Neural progenitor cell (in vitro differentiated cells): Measurements from ENCODE around the gene ZC3H10.

Experiments used
- EZH2 ChIP-seq: fragments of 200-600 bp; sonication (generic); IDR thresholded peaks from 2 replicates; pipeline ENCODE4 v1.6.1; 2017; ENCODE audit warnings: antibody characterized with exemption, mild to moderate bottlenecking, moderate library complexity
- EZH2phosphoT487 ChIP-seq: fragments of 200-600 bp; sonication (generic); IDR thresholded peaks from 2 replicates; pipeline ENCODE4 v1.6.1; 2017; ENCODE audit warnings: antibody characterized with exemption
- TF ChIP-seq, protein P1 (sequence below): fragments of 200-600 bp; sonication (generic); IDR thresholded peaks from 2 replicates; pipeline ENCODE4 v1.5.1; 2017; ENCODE audit warnings: antibody characterized with exemption, mild to moderate bottlenecking

DNA sequence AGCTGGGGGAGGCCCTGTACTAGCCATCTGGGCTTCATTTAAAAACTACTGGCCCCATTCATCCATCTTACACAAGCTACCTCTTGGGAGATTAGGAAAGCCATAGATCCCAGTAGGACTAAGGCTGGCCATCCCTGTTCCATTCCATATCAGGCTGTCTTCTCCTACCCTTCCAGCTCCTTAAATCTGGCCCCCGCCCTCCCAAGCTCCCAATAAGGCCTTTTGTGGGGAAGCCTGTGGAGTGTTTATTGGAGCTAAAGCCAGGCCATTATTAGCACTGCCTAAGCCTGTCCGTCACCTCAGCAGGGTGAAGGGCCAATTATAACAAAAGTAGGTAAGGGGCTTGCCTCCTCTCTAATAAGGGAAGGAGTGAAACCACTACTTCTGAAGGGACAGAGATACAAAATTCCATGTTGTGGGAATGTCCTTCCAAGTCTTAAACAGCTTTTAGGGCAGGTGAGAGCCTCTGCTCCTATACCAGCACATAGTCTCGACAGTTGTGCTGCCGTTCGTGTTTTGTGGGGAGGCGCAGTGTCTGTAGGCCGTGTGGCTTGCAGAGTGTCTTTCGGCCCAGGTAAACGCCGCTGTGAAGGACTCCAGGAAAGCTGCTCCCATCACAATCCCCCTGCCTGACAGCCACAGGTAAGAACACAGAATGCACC, 43.8 kb downstream of the ZC3H10 start:
- no peak for TF ChIP-seq EZH2
- TF ChIP-seq, protein P1, sequence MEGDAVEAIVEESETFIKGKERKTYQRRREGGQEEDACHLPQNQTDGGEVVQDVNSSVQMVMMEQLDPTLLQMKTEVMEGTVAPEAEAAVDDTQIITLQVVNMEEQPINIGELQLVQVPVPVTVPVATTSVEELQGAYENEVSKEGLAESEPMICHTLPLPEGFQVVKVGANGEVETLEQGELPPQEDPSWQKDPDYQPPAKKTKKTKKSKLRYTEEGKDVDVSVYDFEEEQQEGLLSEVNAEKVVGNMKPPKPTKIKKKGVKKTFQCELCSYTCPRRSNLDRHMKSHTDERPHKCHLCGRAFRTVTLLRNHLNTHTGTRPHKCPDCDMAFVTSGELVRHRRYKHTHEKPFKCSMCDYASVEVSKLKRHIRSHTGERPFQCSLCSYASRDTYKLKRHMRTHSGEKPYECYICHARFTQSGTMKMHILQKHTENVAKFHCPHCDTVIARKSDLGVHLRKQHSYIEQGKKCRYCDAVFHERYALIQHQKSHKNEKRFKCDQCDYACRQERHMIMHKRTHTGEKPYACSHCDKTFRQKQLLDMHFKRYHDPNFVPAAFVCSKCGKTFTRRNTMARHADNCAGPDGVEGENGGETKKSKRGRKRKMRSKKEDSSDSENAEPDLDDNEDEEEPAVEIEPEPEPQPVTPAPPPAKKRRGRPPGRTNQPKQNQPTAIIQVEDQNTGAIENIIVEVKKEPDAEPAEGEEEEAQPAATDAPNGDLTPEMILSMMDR = no peak
- TF ChIP-seq EZH2phosphoT487 = no peak
